B cell (primary cell): ENCODE results near the gene TEX261. TPM values are rescaled to one million over a fixed set of nuclear protein-coding genes. Genes with fewer than 3 reads are reported as not detected.

Experiments used
- ATAC-seq: fragments of 200-7000 bp; cut with Tn5 transposase; one replicate; pipeline ENCODE4 v1.10.0; 2021; ENCODE audit warnings: low read depth, mild to moderate bottlenecking, moderate number of reproducible peaks, moderate library complexity
- CTCF ChIA-PET: fragments of 350-600 bp; sonication (Branson Sonifier 250); formaldehyde crosslinking; loops from one replicate; lab custom pipeline; 2021; ENCODE audit warnings: antibody characterized with exemption, inconsistent platforms; lab: Charles Lee
- POLR2A ChIA-PET: fragments of 350-600 bp; sonication (Branson Sonifier 250); formaldehyde crosslinking; loops from one replicate; lab custom pipeline; 2021; ENCODE audit warnings: antibody characterized with exemption; lab: Charles Lee
- DNase-seq: peaks from one replicate; pipeline ENCODE4 v3.0.0; 2013
- H2AFZ ChIP-seq: 2 replicates; pipeline ENCODE4 v1.6.1; 2012; ENCODE audit warnings: mild to moderate bottlenecking, low read depth, low read length; ENCODE audit not compliant: insufficient read depth, poor library complexity, severe bottlenecking
- H3K27ac ChIP-seq, 2 donors: 1 replicate in 1 of 2; 2 replicates in 1 of 2; pipeline ENCODE4 v1.5.1; 2012 to 2013; ENCODE audit warnings: low read length in 2 of 2, mild to moderate bottlenecking in 2 of 2, moderate library complexity in 1 of 2
- H3K27me3 ChIP-seq, 4 experiments: fragments of 200-600 bp in 1 of 4; sonication (generic) in 1 of 4; replicated peaks in 1 of 4; 1 replicate in 2 of 4; 2 replicates in 2 of 4; pipeline versions ENCODE4 v1.6.1 to v1.7.0; 2013 to 2016; ENCODE audit warnings: low read length in 3 of 4, mild to moderate bottlenecking in 2 of 4, mixed read lengths in 1 of 4, moderate library complexity in 1 of 4; ENCODE audit not compliant: insufficient read depth in 4 of 4, control insufficient read depth in 3 of 4; ENCODE audit errors: control extremely low read depth in 1 of 4
- H3K36me3 ChIP-seq, 2 experiments: replicated peaks in 1 of 2; 1 replicate in 1 of 2; 2 replicates in 1 of 2; pipeline versions ENCODE4 v1.6.1 to v1.7.1; 2013; ENCODE audit warnings: low read length in 1 of 2; ENCODE audit not compliant: insufficient read depth in 2 of 2, control insufficient read depth in 1 of 2; ENCODE audit errors: control extremely low read depth in 1 of 2, extremely low read depth in 1 of 2
- H3K4me1 ChIP-seq, 2 donors: fragments of 200-600 bp in 1 of 2; sonication (generic) in 1 of 2; 1 replicate in 1 of 2; 2 replicates in 1 of 2; pipeline versions ENCODE4 v1.5.1 to v1.6.1; 2013 to 2017; ENCODE audit warnings: low read length in 2 of 2; ENCODE audit not compliant: control insufficient read depth in 2 of 2, insufficient read depth in 2 of 2
- H3K4me2 ChIP-seq: replicated peaks from 2 replicates; pipeline ENCODE3; 2012; ENCODE audit warnings: mild to moderate bottlenecking, low read depth, low read length; ENCODE audit not compliant: poor library complexity, severe bottlenecking
- H3K4me3 ChIP-seq, 5 experiments: fragments of 200-600 bp in 1 of 5; sonication (generic) in 1 of 5; 1 replicate in 3 of 5; 2 replicates in 2 of 5; pipeline versions ENCODE4 v1.5.1 to v1.7.0; 2011 to 2016; ENCODE audit warnings: low read length in 4 of 5, mild to moderate bottlenecking in 4 of 5, low read depth in 2 of 5, control low read depth in 1 of 5, moderate library complexity in 1 of 5; ENCODE audit not compliant: insufficient read depth in 1 of 5; ENCODE audit errors: control extremely low read depth in 1 of 5, extremely low read depth in 1 of 5
- H3K79me2 ChIP-seq: fragments of 200-600 bp; sonication (generic); one replicate; pipeline ENCODE4 v1.6.0; 2016; ENCODE audit warnings: low read length; ENCODE audit not compliant: control insufficient read depth, insufficient read depth
- H3K9ac ChIP-seq: fragments of 200-600 bp; sonication (generic); 2 replicates; pipeline ENCODE4 v1.6.1; 2017; ENCODE audit warnings: mild to moderate bottlenecking, low read length, moderate library complexity
- H3K9me3 ChIP-seq, 3 donors: one replicate each; pipeline versions ENCODE4 v1.6.1 to v1.7.1; 2013; ENCODE audit warnings: low read length in 2 of 3; ENCODE audit not compliant: control insufficient read depth in 2 of 3, insufficient read depth in 1 of 3; ENCODE audit errors: control extremely low read depth in 1 of 3
- H4K20me1 ChIP-seq: 2 replicates; pipeline ENCODE4 v1.6.0; 2012; ENCODE audit warnings: mild to moderate bottlenecking, low read length; ENCODE audit not compliant: insufficient read depth, control insufficient read depth, poor library complexity, severe bottlenecking
- H3K27ac Mint-ChIP-seq: one replicate; pipeline ENCODE4 v1.8.0; 2021; ENCODE audit warnings: mixed read lengths
- H3K27me3 Mint-ChIP-seq: one replicate; pipeline ENCODE4 v1.8.0; 2021; ENCODE audit warnings: mixed read lengths
- H3K4me1 Mint-ChIP-seq: one replicate; pipeline ENCODE4 v1.8.0; 2021; ENCODE audit warnings: mixed read lengths
- H3K4me3 Mint-ChIP-seq: one replicate; pipeline ENCODE4 v1.8.0; 2021; ENCODE audit warnings: mixed read lengths
- H3K9me3 Mint-ChIP-seq: one replicate; pipeline ENCODE4 v1.8.0; 2022; ENCODE audit warnings: mixed read lengths; ENCODE audit not compliant: insufficient read depth
- EZH2 ChIP-seq: IDR thresholded peaks from 2 replicates; pipeline ENCODE4 v1.6.1; 2012; ENCODE audit warnings: borderline replicate concordance, low read depth, mild to moderate bottlenecking, moderate library complexity, low read length; ENCODE audit not compliant: insufficient read depth, poor library complexity, severe bottlenecking
- WGBS: methylation state at CpG from one replicate; pipeline ENCODE4 v1.1.5; 2013; ENCODE audit warnings: missing lambda C conversion rate; ENCODE audit not compliant: insufficient coverage; 5-methylcytosine and 5-hydroxymethylcytosine counted together
- intact Hi-C: fragments of 100-400 bp; cut with micrococcal nuclease; formaldehyde crosslinking; loops from one replicate; pipeline ENCODE4 v1.10.0; 2022
- polyA plus RNA-seq: library from polyadenylated mRNA; depleted of rRNA; stranded (reverse); fragments of >200 nt; gene quantifications from 2 replicates; pipeline ENCODE4 v1.2.3, GENCODE V29; 2012
- total RNA-seq, 2 donors: library from RNA; stranded (reverse); fragments of 120-200 nt in 1 of 2; gene quantifications; 1 replicate in 1 of 2; 2 replicates in 1 of 2; pipeline versions ENCODE4 v1.2.3 to v1.2.4, GENCODE V29; 2013 to 2022
- TF ChIP-seq, protein P1 (sequence below): fragments of 200-600 bp; IDR thresholded peaks from one replicate; pipeline ENCODE4 v1.8.0; 2022; ENCODE audit warnings: antibody characterized with exemption, mild to moderate bottlenecking

TEX261 gene
- total and polyA plus RNA-seq, 2 donors (not counting 1 experiment from before 2014, with no cell fraction given), result 29.0 to 56.4 TPM

DNA sequence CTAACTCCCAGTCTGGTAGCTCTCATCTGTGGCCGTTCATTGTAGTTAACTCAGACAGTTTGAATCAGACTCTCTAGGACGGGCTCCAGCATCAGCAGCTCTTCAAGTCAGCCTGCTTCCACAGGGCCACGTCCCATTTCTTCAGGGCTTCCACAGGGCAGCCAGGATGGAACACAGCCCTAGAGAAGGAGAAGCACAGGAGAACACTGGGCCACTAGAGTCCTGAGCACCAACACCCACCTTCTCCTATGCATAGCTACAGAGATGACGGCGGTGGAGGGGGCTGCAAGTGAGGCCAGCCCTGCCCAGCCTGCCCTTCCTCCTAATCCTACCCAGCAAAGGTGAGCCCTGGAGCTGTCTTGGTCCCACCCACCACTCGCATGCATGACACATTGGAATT, 10.2 kb upstream of the TEX261 start:
- ChIA-PET CTCF (interaction anchor here (0.8 to 2.0 kb wide), 2 partner anchors 20 to 40 kb away, joined by 3 to 11 read pairs; no protein-coding TSS in a partner anchor), POLR2A (no interaction called here)
- H3K4me1 ChIP-seq, result peaks cover 3 to 10% of the 10 kb centered on the region in 2 donors
- H3K4me3 ChIP-seq, result no peak overlapping the region
- Mint-ChIP-seq H3K4me1 (peaks cover 5% of the 10 kb centered on the region), H3K27ac (no peak overlapping the region), H3K27me3 (peaks cover 17% of the 10 kb centered on the region), H3K9me3 (no peaks in the 10 kb centered on the region), H3K4me3 (no peak overlapping the region)
- no peaks in the 10 kb centered on the region for H3K79me2 ChIP-seq
- ATAC-seq (no peak), DNase-seq (no peak)
- H3K27ac ChIP-seq, result no peak overlapping the region
- H4K20me1 ChIP-seq, result no peaks in the 10 kb centered on the region
- peaks cover 0 to 5% (median 0%) of the 10 kb centered on the region in 3 donors for H3K9me3 ChIP-seq
- no peak overlapping the region for H3K4me2 ChIP-seq
- no peaks in the 10 kb centered on the region for H3K27me3 ChIP-seq
- intact Hi-C loops, result no loop called here
- no peaks in the 10 kb centered on the region for H3K36me3 ChIP-seq
- WGBS, result 91% methylated on average over 5 of the region's 6 CpGs
- H3K9ac ChIP-seq, result no peak overlapping the region
- no peak for TF ChIP-seq EZH2
- TF ChIP-seq, protein P1, sequence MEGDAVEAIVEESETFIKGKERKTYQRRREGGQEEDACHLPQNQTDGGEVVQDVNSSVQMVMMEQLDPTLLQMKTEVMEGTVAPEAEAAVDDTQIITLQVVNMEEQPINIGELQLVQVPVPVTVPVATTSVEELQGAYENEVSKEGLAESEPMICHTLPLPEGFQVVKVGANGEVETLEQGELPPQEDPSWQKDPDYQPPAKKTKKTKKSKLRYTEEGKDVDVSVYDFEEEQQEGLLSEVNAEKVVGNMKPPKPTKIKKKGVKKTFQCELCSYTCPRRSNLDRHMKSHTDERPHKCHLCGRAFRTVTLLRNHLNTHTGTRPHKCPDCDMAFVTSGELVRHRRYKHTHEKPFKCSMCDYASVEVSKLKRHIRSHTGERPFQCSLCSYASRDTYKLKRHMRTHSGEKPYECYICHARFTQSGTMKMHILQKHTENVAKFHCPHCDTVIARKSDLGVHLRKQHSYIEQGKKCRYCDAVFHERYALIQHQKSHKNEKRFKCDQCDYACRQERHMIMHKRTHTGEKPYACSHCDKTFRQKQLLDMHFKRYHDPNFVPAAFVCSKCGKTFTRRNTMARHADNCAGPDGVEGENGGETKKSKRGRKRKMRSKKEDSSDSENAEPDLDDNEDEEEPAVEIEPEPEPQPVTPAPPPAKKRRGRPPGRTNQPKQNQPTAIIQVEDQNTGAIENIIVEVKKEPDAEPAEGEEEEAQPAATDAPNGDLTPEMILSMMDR, result no peak
- no peak overlapping the region for H2AFZ ChIP-seq

DNA sequence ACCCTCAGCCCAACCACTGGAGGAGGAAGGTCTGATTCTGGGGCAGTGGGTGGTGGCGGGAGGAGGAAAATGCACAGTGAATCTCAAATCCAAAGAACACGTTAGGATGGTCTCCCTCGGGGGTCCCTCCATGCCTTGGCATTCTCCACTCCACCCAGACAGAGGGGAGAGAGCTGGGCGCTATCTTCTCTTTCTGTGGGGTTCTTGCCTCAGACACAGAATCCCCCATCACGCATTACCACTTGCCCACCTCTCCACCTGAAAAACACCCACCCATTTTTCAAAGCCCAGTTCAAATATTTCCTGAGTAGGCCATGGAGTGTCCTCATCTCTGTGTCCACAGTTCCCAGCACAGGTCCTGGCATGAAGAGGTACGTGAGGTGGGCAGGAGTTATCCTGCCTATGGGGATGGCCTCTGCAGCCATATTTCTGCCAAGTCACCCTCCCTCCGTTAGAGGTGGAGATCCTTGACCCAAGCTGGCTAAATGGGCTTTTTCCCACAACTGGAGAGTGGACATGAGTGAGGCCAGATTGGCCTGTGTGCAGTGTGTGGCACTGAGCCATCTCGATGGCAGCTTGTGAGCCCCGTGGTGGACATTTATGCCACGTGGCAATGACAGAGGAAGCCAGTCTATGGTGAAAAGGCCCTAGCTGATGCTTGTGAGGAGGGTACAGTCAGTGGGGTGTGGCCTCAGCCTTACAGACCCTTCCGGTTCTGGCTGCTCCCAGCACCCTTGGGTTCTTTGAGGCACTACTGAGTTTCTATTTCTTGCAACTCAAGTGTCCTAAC, 9.5 kb upstream of the TEX261 start:
- no peak for ATAC-seq
- H3K27me3 ChIP-seq, result no peaks in the 10 kb centered on the region
- 88% methylated on average over 8 of the region's 11 CpGs for WGBS
- H3K36me3 ChIP-seq, result no peaks in the 10 kb centered on the region
- intact Hi-C loops, result no loop called here
- Mint-ChIP-seq H3K9me3 (no peaks in the 10 kb centered on the region), H3K27ac (no peak overlapping the region), H3K4me1 (peaks cover 5% of the 10 kb centered on the region), H3K4me3 (no peak overlapping the region), H3K27me3 (peaks cover 15% of the 10 kb centered on the region)
- ChIA-PET CTCF (interaction anchor here (0.8 to 2.0 kb wide), 2 partner anchors 20 to 39 kb away, joined by 3 to 11 read pairs; no protein-coding TSS in a partner anchor), POLR2A (no interaction called here)
- no peak overlapping the region for H3K9ac ChIP-seq
- H4K20me1 ChIP-seq, result no peaks in the 10 kb centered on the region
- no peak overlapping the region for H3K4me2 ChIP-seq
- no peak for DNase-seq
- peaks cover 3 to 10% of the 10 kb centered on the region in 2 donors for H3K4me1 ChIP-seq
- no peak overlapping the region for H2AFZ ChIP-seq
- TF ChIP-seq EZH2, result no peak
- TF ChIP-seq, protein P1, result no peak
- no peak overlapping the region for H3K4me3 ChIP-seq
- peaks cover 0 to 5% (median 0%) of the 10 kb centered on the region in 3 donors for H3K9me3 ChIP-seq
- H3K27ac ChIP-seq, result no peak overlapping the region
- no peaks in the 10 kb centered on the region for H3K79me2 ChIP-seq
